Amygdala (tissue), 56 donors: ENCODE measurements around the gene TOPORS.
"Not testable (repeated sequence)": the region's sequence is repeated elsewhere in the genome, so short reads cannot be mapped to it uniquely, and the experiment has no call there.

Experiments
- DNase-seq, 56 donors: peaks; one replicate each; lab custom pipeline; 2025; lab: John Stamatoyannopoulos, UW

Gene TOPORS

GRCh38 chr9:32552172-32552872 lies at the start of gene TOPORS, which contains the start of gene SMIM27:
Gene TOPORS (minus strand): TSS chr9:32552586. CDS start chr9:32552436, 150 bp downstream.
Gene SMIM27 (plus strand): TSS chr9:32552327. CDS start chr9:32552435, 108 bp downstream.
- peak; percentile 58 to 96 (median 87) for DNase-seq

DNA sequence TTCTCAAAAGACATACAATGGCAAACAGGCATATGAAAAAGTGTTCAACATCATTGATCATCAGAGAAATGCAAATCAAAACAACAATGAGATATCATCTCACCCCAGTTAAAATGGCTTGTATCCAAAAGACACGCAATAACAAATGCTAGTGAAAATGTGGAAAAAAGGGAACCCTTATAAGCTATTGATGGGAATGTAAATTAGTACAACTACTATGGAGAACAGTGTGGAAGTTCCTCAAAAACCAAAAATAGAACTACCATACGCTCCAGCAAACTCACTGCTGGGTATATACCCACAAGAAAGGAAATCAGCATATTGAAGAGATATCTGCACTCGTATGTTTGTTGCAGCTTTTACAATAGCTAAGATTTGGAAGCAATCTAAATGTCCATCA lies 46.6 kb upstream of the TOPORS start:
- not testable (repeated sequence) for DNase-seq

- no peak for DNase-seq
Measured at GRCh38 chr9:32596936-32597335, 44.5 kb upstream of the TOPORS start.

DNA sequence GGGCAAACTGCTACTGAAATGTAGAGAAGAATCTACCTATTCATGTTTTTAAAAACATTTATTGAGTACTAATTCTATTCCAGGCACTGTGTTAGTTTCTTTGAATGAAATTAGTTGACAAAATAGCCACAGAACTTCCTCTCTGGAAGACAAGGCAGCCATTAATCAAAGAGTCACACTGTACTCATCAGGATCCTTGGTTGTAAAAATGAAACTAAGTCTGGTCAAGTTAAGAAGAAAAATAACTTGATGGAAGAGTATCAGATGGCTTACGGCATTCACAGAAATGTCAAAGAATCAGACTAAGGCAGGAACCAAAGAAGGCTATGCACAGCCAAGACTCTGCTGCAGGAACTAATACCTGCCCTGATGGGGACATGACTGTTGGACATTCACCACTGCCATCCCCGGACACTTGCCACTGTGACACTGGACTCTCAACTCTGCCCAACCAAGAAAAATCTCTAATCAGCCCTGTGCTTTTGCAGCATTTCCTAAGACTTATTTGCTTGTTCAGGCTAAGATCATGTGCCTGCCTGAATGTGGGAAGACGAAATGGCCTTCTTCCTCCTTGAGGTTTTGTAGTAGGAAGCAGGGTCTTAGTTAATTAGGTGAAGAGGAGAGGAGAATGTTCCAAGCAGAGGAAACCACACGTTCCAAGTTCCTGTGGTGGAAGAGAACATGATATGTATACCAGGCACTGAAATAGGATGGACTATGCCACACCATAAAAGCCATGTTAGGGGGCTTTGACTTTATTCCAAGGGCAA lies 43.9 kb upstream of the TOPORS start:
- DNase-seq: no peak

DNA sequence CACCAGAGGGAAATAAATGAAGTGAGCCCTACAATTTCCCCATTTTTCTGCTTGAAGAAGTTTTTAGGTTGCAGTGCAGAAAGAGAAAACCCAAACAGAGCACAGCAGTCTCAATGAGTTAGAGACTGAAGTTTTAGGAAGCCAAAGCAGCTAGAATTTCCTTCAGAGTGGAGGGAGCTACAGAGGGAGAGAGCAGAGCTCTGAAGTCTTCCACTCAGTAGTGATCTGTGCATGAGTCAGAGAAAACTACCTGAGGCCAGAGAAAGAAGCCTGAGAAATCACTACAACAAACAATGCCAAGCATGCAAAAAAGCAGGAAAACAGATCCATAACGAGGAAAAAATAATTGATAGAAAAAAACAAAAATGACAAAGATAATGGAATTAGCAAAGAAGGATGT lies 38.5 kb upstream of the TOPORS start:
- DNase-seq: no peak

DNA sequence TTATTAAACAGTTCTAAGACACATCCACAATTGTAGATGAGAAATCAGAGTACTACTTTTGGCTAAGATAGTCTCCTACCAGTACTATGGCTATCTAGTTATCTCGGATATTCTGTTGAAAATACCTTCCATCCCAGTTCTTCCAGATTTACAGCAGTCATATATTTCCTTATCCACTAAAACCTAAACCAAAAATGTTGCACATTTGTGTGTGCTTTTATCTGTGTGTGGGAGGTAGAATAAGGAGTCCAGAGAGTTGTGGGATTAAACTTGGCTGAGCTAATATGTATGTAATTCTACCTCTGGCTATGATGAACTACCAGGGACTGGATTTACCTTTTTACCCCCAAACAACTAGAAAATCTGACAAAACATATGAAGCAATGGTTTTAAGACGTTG lies 38.1 kb upstream of the TOPORS start:
- DNase-seq: no peak

- peak in 2 of 56 donors; percentile 1 to 32 for DNase-seq
Measured at GRCh38 chr9:32589083-32589723, 36.8 kb upstream of the TOPORS start.

DNA sequence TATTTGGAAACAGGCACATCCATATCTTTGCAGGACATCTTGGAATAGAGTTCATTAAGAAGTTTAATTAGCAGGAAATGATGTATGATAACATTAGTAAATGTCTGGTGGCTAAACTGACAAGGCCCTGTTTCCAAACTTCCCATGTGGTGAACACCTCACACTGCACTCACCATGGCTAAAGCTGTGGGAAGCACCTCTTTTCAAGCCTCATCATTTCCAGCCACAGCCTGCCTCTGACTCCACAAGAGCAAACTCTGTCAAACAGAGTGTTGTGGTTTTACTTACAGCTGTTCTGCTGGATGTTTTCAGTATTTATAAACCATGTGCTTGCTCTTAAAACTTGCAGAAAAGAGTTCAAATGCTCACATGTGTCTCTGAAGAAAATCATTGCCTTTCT lies 35.5 kb upstream of the TOPORS start:
- DNase-seq: no peak

DNA sequence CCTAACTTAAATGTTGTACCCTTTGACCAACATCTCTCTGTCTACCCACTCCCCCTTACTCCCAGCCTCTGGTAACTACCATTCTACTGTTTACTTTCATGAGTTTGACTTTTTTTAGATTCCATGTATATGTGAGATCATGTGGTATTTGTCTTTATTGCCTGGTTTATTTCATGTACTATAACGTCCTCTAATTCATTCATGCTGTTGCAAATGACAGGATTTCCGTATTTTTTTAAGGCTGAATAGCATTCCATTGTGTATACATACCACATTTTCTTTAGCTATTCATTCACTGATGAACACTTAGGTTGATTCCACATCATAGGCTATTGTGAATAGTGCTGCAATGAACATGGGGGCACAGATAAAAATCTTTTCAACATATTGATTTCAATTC lies 32.4 kb upstream of the TOPORS start:
- DNase-seq: no peak

- DNase-seq: peak in 12 of 56 donors; percentile 1 to 32 (median 6)
Measured at GRCh38 chr9:32581512-32582143, 29.2 kb upstream of the TOPORS start.

DNA sequence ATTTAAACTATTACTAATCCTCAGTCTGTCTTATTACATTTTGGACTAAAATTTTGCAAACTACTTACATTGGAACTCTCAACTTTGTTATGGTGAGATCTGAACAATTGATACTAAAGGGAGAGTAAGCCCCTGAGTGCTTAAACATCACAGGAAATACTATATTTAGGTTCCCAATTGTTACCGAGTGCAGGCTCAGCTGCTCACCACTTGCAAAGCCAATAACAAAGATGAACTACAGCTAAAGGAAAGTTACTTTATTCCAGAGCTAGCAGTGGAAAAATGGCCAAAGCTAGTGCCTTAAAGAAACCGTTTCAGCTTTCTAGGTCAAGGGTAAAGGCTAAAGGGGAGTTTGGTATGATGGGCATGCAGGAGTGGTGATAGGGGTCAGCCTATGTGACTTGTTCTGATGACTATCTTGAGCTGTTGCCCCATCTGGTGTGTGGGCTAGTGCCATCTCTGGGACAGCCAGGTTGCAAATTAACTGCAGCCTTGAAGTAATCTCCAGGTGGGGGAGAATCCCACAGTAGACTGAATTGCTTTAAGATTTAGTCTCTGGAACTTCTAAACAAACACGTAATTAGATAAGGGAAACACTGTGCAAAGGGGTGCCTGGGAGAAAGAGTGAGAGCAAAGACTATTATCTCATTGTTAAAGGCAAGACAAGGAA lies 28.4 kb upstream of the TOPORS start:
- DNase-seq: no peak

GRCh38 chr9:32579706-32580331 lies 27.4 kb upstream of the TOPORS start:
- DNase-seq: peak in 43 of 56 donors; percentile 2 to 87 (median 25)

- DNase-seq: no peak
Measured at GRCh38 chr9:32578976-32579375, 26.6 kb upstream of the TOPORS start.

- DNase-seq: no peak
Measured at GRCh38 chr9:32577316-32577715, 24.9 kb upstream of the TOPORS start.

DNA sequence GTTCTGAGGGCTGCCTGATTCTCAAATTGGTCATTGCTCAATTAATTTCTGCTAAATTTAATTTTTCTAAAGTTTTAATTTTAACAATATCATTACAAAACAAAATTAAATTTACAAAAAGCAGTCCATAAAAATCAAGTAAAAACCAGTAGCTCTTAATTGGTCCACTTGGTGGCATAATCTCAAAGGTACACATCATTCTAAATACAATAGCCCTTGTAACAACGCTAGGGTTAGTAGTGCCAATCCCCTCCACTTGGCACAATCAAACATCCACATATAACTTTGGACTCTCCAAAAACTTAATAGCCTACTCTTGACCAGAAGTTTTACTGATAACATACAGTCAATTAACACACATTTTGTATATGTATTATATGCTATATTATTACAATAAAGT lies 22.5 kb upstream of the TOPORS start:
- DNase-seq: no peak

GRCh38 chr9:32573821-32574220 lies 21.4 kb upstream of the TOPORS start:
- no peak for DNase-seq

GRCh38 chr9:32572900-32573523 lies 20.6 kb upstream of the TOPORS start, which contains the start of gene NDUFB6:
Gene NDUFB6 (minus strand): TSS chr9:32573159. CDS start chr9:32573060, 99 bp downstream.
- peak; percentile 56 to 95 (median 85) for DNase-seq

GRCh38 chr9:32571969-32572899 lies 19.8 kb upstream of the TOPORS start:
- DNase-seq: peak in 38 of 56 donors; percentile 1 to 66 (median 25)
